HG03103 (cell line): ENCODE results near the gene MAPK1.
"Not testable (repeated sequence)": the region's sequence is repeated elsewhere in the genome, so short reads cannot be mapped to it uniquely, and the experiment has no call there.

ENCODE experiments used
- ATAC-seq: cut with Tn5 transposase; IDR thresholded peaks from one replicate; pipeline ENCODE4 v1.9.1; 2021; ENCODE audit warnings: low read depth; ENCODE audit not compliant: unreplicated experiment

MAPK1 gene

GRCh38 chr22:21867528-21868266 is at the start of gene MAPK1:
TSS of gene MAPK1 (minus strand) at chr22:21867645. CDS start at chr22:21867440, 205 bp downstream.
- ATAC-seq = peak; percentile 73

DNA sequence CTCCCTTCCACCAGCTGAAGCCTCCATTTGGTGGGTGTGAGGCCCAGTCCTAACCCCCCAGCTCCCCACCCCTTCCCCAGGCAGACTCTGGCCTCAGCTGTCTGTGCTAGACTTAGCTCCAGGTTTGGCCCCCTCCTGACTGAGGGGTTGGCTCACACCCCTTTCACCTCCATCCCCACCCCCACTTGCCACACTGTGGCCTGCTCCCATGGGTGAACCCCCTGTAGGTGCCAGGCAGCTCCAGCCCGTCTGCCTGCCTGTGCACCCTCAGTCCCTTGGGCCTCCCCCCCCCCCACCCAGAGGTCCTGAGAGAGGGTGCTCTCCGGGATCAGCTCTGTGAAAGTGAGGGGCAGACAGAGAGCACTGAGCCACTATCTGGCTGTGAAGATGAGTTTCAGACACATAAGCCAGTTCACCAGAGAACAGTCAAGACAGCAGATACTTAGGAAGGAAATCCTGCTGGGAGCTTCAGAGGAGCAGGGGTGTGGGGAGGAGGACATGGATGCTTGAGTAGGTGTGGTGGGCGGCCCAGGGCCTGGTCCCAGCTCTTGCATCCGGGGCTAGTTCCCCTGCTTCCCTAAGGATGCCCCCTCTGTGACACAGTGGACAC is 49.0 kb upstream of the MAPK1 start:
- no peak for ATAC-seq

DNA sequence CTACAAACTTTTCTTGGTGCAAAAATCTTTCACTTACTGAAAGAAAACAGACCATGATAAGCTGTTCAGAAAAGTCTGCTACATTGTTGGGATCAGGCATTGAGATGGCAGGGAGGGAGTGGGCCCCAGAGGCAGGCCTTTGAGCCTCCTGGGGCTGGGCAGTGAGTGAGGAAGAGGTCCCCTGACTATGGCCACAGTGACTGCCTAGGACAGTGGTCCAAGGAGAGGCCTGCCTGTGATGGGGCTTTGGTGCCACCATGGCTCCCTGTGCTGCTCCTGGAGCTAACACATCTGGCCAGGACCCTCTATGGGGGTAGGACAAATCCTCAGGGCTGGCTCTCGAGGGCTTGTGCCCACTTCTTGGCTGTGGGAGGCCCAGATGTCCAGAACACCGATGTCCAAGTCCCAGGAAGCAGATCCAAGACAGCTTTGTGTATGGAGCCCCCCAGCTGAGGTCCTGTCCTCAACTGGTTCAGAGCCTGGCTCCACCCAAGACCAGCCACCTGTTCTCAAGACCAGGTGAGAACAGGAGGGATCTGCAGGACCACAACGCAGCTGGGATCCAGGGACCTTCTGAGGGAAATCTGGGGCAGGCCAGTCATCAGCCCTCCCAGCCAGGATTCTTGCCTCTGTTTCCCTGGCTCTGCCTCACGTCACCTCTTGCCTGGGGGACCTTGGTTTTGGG is 48.3 kb upstream of the MAPK1 start:
- ATAC-seq = no peak

GRCh38 chr22:21914033-21914642 is 46.7 kb upstream of the MAPK1 start:
- ATAC-seq = not testable (repeated sequence)

- not testable (repeated sequence) for ATAC-seq
These were observed 42.9 kb upstream of the MAPK1 start for GRCh38 chr22:21910367-21910766.

DNA sequence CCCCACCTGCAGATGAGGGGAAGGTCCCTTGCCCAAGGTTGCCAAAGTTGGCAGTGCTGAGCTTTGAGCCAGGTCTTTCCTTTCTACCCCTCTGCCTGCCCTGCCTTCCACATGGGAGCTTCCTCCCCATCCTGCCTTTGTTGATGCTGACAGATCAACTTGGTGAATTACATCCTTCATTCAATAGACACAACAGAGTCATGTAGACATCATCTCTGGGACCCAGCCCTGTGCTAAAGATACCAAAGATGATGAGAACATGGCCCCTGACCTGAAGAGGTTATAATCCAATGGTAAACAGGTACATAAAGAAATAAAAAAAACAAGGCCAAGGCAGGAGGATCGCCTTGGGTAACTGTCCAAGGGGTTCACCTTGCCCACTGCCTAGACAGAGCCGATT is 42.4 kb upstream of the MAPK1 start:
- ATAC-seq = no peak

GRCh38 chr22:21907638-21908522 is 40.4 kb upstream of the MAPK1 start:
- no peak for ATAC-seq

DNA sequence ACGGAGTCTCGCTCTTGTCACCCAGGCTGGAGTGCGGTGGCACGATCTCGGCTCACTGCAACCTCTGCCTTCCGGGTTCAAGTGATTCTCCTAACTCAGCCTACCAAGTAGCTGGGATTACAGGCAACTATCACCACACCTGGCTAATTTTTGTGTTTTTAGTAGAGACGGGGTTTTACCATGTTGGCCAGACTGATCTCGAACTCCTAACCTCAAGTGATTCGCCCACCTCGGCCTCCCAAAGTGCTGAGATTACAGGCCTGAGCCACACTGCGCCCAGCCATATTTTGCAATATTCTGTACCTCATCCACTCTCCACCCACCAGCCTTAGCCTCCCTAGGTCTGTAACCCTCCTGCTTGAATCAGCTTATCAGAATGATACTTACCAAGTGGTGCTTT is 37.8 kb upstream of the MAPK1 start:
- ATAC-seq = not testable (repeated sequence)

- no peak for ATAC-seq
These were observed 36.9 kb upstream of the MAPK1 start for GRCh38 chr22:21904250-21904789.

DNA sequence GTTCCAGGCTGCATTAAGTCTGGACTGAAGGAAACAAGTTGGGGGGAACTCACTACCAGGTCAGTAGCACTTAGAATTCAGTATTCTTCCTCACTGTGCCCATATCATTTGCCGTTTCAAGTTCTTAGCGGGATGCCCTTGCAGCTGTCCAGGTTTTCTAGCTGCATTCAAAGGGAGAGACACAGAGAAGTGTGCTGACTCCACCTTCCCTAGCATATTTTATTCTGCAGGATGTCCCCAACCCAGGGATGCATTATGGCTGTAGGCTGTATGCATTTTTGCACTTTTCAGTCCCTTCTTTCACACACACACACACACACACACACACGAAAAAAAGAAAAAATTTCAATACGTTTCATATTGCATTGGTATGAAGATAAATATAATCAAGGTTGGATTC is 35.8 kb upstream of the MAPK1 start:
- ATAC-seq = no peak

DNA sequence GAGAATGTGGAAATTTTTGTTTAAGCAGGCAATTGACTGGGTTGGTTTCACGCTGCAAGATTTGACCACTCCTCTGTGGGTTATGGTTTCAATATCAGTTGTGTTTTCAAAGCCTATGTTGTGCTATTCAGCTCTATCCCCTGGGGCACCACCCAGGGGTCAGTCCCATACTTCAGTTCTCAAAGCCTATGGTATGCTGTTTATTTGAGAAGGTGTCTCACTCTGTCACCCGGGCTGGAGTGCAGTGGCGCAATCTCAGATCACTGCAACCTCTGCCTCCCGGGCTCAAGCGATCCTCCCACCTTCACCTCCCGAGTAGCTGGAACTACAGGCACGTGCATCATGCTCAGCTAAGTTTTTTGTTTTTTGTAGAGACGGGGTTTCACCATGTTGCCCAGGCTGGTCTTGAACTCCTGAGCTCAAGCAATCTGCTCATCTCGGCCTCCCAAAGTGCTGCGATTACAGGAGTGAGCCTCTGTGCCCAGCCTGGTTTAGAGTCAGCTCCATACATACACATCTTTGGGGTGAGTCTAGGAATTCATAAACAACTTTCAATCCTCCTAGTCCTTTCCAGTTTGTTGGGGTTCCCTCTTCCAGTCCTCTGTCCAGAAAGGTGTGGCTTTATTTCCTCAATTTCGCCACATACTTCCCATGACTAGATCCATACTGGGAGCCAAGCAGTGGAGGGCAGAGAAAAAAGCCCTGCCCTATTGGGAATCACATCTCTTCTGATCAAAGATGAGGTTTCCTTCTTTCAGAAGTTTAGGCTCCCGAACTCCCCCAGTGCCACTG is 35.0 kb upstream of the MAPK1 start:
- ATAC-seq = no peak

DNA sequence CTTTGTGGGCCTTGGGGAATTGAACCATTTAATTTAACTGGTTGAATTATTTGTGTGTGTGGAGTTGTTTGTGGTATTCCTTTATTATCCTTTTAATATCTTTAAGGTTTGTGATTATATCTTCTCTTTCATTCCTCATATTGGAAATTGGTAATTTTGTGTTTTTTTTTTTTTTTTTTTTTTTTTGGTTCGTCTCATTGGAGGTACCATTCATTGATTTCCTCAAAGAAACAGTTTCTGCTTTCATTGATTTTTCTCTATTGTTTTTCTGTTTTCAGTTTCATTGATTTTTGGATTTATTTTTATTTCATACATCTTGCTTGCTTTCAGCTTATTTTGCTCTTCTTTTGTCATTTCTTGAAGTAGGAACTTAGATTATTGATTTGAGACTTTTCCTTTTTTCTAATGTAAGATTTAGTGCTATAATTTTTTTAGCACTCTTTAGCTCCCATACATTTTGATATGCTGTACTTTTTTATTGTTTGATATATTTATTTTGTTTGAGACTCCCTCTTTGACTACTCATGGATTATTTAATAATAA is 31.0 kb upstream of the MAPK1 start:
- no peak for ATAC-seq

DNA sequence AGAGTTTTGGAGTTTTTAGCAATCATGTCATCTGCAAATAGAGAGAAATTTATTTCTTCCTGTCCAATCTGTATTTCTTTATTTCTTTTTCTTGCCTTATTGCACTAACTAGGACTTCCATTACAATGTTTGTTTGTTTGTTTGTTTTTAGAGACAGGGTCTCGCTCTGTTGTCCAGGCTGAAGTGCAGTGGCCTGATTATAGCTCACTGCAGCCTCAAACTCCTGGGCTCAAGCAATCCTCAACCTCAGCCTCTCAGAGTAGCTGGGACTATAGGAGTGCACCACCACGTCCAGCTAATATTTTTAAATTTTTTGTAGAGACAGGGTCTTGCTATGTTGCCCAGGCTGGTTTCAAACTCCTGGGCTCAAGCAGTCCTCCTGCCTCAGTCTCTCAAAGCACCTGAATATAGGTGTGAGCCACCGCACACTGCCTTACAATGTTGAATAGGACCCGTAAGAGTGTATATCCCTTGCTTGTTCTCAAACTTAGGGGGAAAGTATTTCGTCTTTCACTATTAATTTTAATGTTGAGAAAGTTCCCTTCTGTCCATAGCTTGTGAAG is 29.6 kb upstream of the MAPK1 start:
- ATAC-seq = no peak

- ATAC-seq = not testable (repeated sequence)
These were observed 28.8 kb upstream of the MAPK1 start for GRCh38 chr22:21896275-21896674.

- no peak for ATAC-seq
These were observed 27.4 kb upstream of the MAPK1 start for GRCh38 chr22:21894799-21895198.

DNA sequence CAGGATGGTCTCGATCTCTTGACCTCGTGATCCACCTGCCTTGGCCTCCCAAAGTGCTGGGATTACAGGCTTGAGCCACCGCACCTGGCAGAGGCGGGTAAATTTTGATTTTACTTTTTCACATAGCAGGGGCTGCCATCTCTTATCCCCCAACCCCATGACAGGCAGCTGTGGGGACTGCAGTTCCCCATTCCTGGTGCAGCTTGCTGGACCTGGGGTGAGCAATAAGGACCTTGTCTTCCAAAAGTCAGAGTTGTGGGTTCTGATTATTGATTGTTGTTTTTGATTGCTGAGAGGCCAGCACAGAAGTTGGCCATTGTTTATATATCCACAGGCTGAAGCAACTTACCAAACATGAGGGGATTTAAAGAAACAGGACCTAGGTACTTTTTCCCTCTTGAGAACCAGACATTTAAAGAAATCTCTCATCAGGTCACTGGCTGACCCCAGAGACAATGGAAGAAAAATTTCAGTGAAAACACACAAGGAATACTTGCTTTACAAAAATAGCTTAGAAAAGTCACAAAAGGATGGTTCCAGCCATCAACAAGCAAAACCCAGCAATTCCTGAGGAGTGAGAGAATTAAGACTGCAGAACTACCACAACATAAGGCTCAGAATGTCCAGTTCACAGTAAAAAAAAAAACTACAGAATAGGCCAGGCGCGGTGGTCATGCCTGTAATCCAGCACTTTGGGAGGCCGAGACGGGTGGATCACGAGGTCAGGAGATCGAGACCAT is 22.0 kb upstream of the MAPK1 start:
- no peak for ATAC-seq

- ATAC-seq = no peak
These were observed 20.4 kb upstream of the MAPK1 start for GRCh38 chr22:21887841-21888240.

GRCh38 chr22:21883930-21884329 is 16.5 kb upstream of the MAPK1 start:
- not testable (repeated sequence) for ATAC-seq
